HG03469 (cell line): Measurements from ENCODE around the gene ESRRB.

Source experiments
- ATAC-seq: cut with Tn5 transposase; IDR thresholded peaks from one replicate; pipeline ENCODE4 v1.9.1; 2021; ENCODE audit warnings: mild to moderate bottlenecking, moderate library complexity, moderate number of reproducible peaks; ENCODE audit not compliant: unreplicated experiment

Gene ESRRB

DNA sequence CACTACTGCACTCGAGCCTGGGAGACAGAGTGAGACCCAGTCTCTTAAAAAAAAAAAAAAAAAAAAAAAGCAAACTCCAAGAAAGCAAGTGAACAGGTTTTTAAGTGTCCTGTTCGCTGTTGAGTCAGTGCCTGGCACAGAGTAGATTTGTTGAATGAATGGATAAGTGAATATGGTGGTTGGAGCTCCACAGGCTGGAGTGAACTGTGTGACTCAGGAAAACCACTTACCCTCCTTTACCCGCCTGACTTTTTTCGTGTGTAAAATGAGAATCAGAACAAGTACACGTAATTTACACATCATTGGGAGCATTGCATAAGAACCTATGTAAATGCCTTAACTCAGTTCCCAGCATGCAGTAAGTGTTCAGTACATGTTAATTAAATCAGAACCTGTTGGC lies 24.0 kb upstream of the ESRRB start:
- ATAC-seq: no peak

DNA sequence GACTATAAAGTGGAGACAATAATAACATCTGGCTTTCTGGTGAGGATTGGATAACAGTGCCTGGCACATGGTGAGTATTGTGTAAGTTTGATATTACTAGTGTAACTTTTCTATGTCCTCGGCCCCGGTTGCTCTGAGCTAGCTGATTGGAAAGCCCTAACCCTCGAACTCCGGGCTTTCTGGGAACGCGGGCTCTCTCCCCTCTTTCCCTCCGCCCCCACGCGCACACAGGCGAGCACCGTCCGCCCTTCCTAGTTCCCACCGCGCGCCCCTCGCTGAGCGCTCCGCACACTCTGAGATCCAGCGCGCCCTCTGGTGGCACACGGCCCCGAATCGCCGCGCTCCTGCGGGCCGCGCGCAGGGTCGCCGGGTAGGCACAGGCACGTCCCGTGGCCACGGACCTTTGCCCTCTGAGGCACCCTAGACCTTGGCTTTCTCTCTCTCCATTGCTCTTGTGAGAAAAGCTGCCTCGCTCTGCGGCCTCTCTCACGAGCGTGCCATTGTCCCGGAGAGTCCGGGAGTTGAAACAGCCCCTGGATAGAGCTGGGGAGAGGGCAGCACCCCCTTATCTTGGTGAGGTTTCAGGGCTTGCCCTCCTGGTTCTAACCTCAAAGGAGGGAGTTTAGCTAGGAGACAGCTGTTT lies 23.2 kb upstream of the ESRRB start:
- ATAC-seq: no peak

DNA sequence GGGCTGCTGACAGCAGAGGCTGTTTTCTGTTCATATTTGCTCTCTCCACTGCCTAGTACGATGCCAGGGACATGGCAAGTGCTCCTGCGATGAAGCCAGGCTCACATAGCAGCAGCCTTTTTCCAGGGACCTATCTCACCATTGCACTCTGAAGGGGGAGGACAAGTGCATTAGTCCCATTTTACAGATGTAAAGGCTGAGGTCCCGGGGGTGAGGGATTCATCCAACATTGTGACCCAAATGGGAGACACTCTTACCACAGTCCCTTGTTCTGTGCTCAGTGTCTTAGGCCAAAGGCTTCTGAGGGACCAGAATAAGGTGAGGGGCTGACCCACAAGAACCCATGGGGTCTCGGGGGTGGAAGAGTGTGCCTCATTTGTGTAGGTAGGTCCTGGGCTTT lies 21.6 kb upstream of the ESRRB start:
- no peak for ATAC-seq

DNA sequence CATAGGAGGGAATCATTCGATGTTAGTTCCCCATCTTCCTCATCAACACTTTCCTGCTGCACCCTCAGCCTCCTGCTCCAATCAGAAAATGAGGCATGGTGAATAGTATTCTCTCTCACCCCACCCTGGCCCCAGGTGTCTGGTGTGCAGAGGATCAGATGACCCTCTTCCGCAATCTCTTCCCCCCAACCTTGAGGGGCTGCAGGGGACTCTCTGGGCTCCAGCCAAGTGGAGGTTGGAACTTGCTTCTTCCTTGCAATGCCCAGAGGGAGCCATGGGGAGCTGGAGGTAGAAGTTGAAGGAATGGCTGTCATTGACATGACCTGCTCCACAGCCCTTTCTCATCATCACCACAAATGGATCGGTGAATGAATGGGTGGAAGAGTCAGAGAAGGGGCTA lies 20.2 kb upstream of the ESRRB start:
- no peak for ATAC-seq

- no peak for ATAC-seq
These were observed 4.9 kb upstream of the ESRRB start for GRCh38 chr14:76371066-76371465.

DNA sequence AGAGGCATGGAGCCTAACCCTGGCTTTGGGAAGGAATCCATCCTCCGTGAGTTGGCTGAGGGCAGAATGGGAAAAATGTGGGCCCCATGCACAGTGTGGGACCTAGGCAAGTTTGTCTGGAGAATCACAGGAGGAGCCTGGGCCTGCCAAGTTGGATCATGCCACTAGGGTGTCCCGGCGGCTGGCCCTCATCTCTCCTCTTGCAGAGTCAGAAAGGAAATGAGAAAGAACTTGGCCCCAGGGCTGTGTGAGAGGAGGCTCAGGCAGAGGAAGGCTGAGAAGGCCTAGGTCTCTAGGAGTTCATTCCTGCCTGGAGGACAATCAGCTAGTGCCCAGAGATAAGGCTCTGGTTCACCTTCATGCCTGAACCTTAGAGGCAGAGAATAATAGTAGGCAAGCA lies 2.5 kb upstream of the ESRRB start:
- no peak for ATAC-seq

- ATAC-seq: no peak
These were observed 453 bp upstream of the ESRRB start for GRCh38 chr14:76375484-76375883.

- ATAC-seq: no peak
These were observed 506 bp downstream of the ESRRB start for GRCh38 chr14:76376409-76376877.

- ATAC-seq: no peak
These were observed 1.2 kb downstream of the ESRRB start for GRCh38 chr14:76376878-76377734.

GRCh38 chr14:76377735-76378074 lies 1.8 kb downstream of the ESRRB start:
- ATAC-seq: no peak

DNA sequence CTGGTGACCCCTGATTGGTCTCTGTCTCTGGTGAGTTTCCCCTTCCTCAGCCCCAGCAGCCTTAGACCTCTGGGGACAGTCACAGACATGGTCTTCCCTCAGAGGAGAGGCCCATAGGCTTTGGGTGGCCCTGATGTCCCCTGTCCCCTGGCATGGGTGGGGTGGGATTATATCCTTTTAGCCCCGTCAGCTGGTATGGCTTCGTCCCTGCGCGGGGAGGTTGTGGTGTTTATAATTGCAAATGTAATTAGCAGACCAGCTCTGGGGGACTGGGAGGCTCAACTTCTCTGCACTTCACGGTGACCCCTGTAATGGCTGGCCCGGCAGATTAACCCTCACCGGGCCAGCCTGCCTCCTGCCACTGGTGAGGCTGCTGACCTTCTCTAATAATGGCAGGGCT lies 5.1 kb downstream of the ESRRB start:
- ATAC-seq: no peak

- ATAC-seq: no peak
These were observed 6.0 kb downstream of the ESRRB start for GRCh38 chr14:76381817-76382494.

GRCh38 chr14:76382495-76382832 lies 6.5 kb downstream of the ESRRB start:
- ATAC-seq: no peak

DNA sequence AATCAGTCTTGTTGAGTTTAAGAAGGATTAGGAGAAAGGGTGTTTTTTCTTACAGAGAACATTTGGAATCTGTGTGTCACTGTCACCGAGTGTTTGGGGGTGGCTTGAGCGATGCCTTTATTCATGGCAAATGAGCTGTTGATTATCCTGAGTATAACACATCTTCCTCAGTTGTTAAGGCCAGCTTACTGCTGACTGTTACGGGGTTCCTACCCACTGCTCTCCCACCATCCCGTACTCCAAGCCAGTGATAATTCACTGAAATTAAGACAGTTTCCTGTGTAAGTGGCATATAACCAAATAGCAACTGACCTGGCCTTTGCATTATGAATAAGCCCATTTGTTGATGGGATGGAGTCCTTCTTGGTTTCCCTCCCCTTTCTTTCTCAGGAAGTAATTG lies 9.5 kb downstream of the ESRRB start:
- no peak for ATAC-seq

DNA sequence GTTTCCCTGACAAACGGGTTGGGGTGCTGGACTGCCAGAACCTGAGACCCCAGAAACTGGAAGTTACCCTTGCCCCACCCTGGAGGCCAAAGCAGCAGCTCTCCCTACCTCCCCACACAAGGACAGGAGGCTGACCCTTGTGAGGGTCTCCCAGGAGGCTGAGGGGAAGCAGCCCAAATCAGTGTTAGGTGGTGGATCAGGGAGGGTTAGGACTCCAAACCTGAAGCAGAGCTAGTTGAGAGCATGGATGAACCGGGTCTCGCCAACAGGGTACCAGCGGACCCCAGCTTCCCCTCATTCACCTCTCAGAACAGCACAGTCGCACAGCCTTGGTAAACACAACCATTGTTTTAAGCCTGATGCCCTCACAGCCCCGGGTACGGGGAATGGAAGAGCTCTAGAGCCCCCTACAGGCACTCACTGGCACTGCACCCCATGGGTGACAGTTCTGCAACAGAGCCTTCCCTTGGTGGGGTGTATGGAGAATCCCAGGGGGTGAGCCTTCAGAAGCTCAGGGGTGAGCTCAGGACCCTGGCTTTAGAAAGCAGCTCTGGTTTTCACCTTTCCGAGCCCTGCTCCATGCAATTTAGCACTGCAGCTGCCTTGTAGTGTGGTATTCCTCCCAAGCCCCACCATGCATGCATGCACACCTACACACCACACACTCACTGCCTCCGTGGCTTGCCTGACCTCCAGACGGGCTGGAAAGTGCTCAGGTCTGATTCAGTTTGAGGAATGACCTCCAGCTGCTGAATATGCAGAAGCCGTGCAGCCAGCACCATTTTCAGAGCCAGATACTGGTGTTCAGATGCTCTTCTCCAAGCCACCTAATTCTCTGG lies 11.2 kb downstream of the ESRRB start:
- ATAC-seq: no peak

DNA sequence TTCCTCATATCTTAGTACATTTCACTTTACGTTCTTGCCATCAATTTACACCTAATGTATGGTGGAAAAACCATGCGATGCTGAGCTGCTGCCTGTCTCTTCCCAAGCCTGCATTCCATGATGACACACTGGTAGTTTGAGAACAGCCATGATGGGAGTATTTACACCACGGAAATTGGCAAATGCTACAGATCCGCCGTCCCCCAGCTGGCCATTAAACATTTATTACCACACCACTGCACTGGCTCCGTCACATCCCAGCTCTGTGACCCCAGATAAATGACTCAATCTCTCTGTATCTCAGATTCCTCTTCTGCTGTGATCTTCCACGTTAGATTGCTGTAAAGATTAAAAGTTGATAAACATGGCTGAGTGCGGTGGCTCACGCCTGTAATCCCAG lies 13.9 kb downstream of the ESRRB start:
- ATAC-seq: no peak

GRCh38 chr14:76390621-76391020 lies 14.7 kb downstream of the ESRRB start:
- ATAC-seq: no peak

DNA sequence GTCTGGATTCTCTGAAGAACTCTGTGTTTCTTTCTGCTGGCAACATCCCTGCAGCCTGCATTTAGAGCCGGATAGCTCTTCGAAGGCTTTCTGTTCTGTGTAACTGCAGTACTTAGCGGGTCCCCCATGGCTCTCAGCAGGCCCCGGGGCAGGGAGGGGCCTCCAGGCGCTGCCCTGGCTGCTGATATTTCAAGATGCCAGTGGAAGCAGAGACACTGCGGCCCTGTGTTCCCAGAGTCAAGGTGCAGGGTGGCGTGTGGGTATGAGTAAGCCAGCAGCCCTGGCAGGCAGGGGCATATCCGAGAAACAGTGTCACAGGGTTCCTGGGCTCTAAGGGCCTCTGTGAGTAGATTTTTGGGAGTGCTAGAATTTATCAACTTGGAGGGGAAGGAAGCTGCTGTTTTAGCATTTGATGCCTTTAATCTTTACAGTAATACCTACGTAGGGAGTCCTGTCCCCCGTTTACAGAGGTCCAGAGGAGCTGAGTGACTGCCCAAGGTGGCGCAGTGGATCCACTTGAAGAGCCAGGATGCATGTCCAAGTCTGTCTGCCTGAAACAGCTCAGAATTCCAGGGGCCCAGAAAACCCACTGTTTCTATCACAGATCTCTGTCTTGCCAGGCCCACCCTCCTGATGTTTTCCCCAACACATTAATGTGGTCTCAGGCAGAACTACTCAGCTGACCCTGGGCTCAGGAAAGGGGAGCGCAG lies 16.2 kb downstream of the ESRRB start:
- ATAC-seq: no peak

GRCh38 chr14:76394569-76394968 lies 18.6 kb downstream of the ESRRB start:
- ATAC-seq: no peak

DNA sequence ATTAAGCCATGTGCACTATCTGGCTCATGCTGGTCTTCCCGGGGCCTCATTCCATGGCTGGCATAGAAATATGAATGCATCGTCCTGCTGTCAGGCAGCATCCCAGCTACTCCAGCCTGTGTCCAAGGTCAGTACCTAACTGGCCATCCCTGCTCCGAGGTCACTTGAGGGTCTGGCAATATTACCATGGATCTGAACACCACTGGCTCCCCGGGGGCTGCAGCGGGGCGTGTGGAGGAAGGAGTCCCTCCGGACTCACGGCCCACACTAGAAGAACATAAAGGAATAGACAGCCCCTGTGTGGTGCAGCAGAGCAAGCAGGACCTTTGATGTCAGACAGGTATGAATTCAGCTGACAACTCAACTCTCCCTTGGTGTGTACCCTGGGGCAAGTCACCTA lies 19.2 kb downstream of the ESRRB start:
- no peak for ATAC-seq
